AG04450 (cell line): ENCODE data around the gene LRRK1. TPM values are rescaled to one million over a fixed set of nuclear protein-coding genes. Genes with fewer than 3 reads are reported as not detected.
A peak's percentile ranks its signal among the peaks of the same experiment; 100 is the strongest.

Source experiments
- CTCF ChIA-PET: fragments of 300-600, 350-600 bp; formaldehyde crosslinking; extraction: SDS; loops from one replicate; lab custom pipeline; 2022; ENCODE audit warnings: antibody characterized with exemption, inconsistent platforms; lab: Charles Lee
- POLR2A ChIA-PET: fragments of 350-600 bp; formaldehyde crosslinking; extraction: SDS; loops from one replicate; lab custom pipeline; 2021; ENCODE audit warnings: antibody characterized with exemption, inconsistent platforms; lab: Yijun Ruan, JAX
- DNase-seq: peaks from one replicate; pipeline ENCODE4 v3.0.0-alpha.2; 2011; ENCODE audit warnings: low read depth, low spot score
- H3K27ac ChIP-seq: one replicate; pipeline ENCODE4 v1.5.1; 2012; ENCODE audit warnings: low read depth, low read length, control low read depth
- H3K27me3 ChIP-seq: one replicate; pipeline ENCODE4 v1.6.0; 2012; ENCODE audit warnings: low read length; ENCODE audit not compliant: control insufficient read depth, insufficient read depth
- H3K4me3 ChIP-seq: 2 replicates; pipeline ENCODE4 v1.5.1; 2011; ENCODE audit warnings: mild to moderate bottlenecking, low read depth, low read length, control low read depth
- H3K9me3 ChIP-seq: 2 replicates; pipeline ENCODE4 v1.5.1; 2012; ENCODE audit warnings: low read length; ENCODE audit not compliant: control insufficient read depth, insufficient read depth
- CTCF ChIP-seq: IDR thresholded peaks from 2 replicates; pipeline ENCODE4 v1.5.1; 2011; ENCODE audit warnings: low read depth, low read length, control low read depth, inconsistent platforms
- polyA plus RNA-seq: library from polyadenylated mRNA; depleted of rRNA; stranded (reverse); fragments of >200 nt; gene quantifications from 2 replicates; pipeline ENCODE4 v1.2.3, GENCODE V29; 2011

The LRRK1 gene
- polyA plus RNA-seq, 1 experiment = 5.6 TPM

- DNase-seq = no peak
- ChIA-PET POLR2A (no interaction called here), CTCF (interaction anchor here (0.6 kb wide), 1 partner anchor 617 kb away, joined by 3 read pairs; no protein-coding TSS in a partner anchor)
- Histone ChIP-seq H3K4me3 (no peak overlapping the region), H3K9me3 (no peaks in the 10 kb centered on the region; the same call in 1 of the 2 replicates), H3K27ac (no peak overlapping the region), H3K27me3 (no peaks in the 10 kb centered on the region)
- TF ChIP-seq CTCF = no peak
These were observed 47.8 kb downstream of the LRRK1 start for GRCh38 chr15:100966997-100967396.

- Histone ChIP-seq H3K9me3 (no peaks in the 10 kb centered on the region; the same call in 1 of the 2 replicates), H3K27me3 (peaks cover 5% of the 10 kb centered on the region), H3K27ac (no peak overlapping the region), H3K4me3 (no peak overlapping the region)
- DNase-seq = no peak
- ChIA-PET POLR2A (interaction anchor here (0.6 kb wide), 1 partner anchor 25 kb away, joined by 4 read pairs; no protein-coding TSS in a partner anchor), CTCF (interaction anchor here (0.6 to 1.6 kb wide), 2 partner anchors 40 to 302 kb away, joined by 5 to 6 read pairs; no protein-coding TSS in a partner anchor)
- no peak for TF ChIP-seq CTCF
These were observed 49.2 kb downstream of the LRRK1 start for GRCh38 chr15:100968050-100968966.

GRCh38 chr15:100972975-100973350 is 53.8 kb downstream of the LRRK1 start:
- DNase-seq = no peak
- peaks cover 8% of the 10 kb centered on the region for H3K27me3 ChIP-seq
- CTCF ChIA-PET = interaction anchor here (0.6 to 2.2 kb wide), 3 partner anchors 11 to 55 kb away, joined by 3 to 9 read pairs (median 9); no protein-coding TSS in a partner anchor
- no peak for TF ChIP-seq CTCF
- peak overlapping the region; percentile 46 for H3K4me3 ChIP-seq
- no peaks in the 10 kb centered on the region; the same call in 1 of the 2 replicates for H3K9me3 ChIP-seq
- H3K27ac ChIP-seq = no peak overlapping the region
- POLR2A ChIA-PET = no interaction called here

GRCh38 chr15:100973351-100974111 is 54.4 kb downstream of the LRRK1 start:
- Histone ChIP-seq H3K4me3 (peak overlapping the region; percentile 46), H3K9me3 (no peaks in the 10 kb centered on the region; the same call in 1 of the 2 replicates), H3K27me3 (peaks cover 8% of the 10 kb centered on the region), H3K27ac (no peak overlapping the region)
- CTCF ChIA-PET = interaction anchor here (0.6 to 2.2 kb wide), 2 partner anchors 10 to 56 kb away, joined by 3 to 9 read pairs; no protein-coding TSS in a partner anchor
- TF ChIP-seq CTCF = no peak
- POLR2A ChIA-PET = no interaction called here
- DNase-seq = no peak
